T-helper 2 cell treated with Interferon-gamma antibody and Interleukin-4, amounts not matched to agents 100 ng/mL and 5 ng/mL, for 36 hours (primary cell): ENCODE results near the gene ZFR2. TPM values are rescaled to one million over a fixed set of nuclear protein-coding genes. Genes with fewer than 3 reads are reported as not detected.
"Not testable (repeated sequence)": the region's sequence is repeated elsewhere in the genome, so short reads cannot be mapped to it uniquely, and the experiment has no call there.

Source experiments
- intact Hi-C: fragments of 100-400 bp; cut with micrococcal nuclease; formaldehyde crosslinking; loops from one replicate; pipeline ENCODE4 v1.15.1; 2023
- total RNA-seq: library from RNA; stranded (reverse); gene quantifications from 2 replicates; pipeline ENCODE4 v1.2.3, GENCODE V29; 2022

The ZFR2 gene
- total RNA-seq, 1 donor from 2014 or later, result 0.30 TPM

DNA sequence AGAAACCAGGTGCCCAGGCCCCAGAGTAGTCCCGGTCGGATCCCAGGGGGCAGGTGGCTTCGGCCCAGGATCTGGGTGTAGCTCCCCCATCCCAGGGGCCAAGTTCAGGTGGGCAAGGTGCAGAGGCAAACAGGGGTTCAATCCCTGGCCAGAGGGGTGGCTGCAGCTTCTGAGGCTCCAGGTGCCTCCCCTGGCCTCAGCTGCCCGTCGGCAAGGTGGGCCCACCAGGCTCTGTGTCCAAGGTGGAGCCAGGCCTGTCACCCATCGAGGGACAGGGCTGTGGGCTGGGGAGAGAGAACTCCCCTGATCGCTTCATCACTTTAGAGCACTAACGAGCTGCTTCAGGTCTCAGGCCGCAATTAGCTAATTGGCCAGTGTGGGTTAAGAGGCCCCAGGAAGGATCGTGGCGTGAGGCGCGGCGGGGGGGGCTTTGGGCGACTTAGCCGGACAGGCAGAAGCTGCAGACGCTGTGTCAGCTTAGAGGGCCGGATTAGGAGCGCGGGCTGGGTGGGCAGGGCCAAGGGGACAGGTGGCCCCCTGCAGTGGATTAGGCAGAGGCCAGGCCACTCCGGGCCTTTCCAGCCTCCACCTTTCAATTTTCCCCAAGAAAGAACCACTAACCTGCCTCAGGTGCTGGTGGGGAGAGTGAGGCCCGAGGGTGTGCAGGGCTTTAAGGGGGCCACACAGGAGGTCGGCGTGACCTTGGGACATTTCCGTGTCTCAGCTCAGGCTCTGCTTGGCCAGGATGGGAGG, 94.0 kb downstream of the ZFR2 start:
- intact Hi-C loops, result no loop called here

DNA sequence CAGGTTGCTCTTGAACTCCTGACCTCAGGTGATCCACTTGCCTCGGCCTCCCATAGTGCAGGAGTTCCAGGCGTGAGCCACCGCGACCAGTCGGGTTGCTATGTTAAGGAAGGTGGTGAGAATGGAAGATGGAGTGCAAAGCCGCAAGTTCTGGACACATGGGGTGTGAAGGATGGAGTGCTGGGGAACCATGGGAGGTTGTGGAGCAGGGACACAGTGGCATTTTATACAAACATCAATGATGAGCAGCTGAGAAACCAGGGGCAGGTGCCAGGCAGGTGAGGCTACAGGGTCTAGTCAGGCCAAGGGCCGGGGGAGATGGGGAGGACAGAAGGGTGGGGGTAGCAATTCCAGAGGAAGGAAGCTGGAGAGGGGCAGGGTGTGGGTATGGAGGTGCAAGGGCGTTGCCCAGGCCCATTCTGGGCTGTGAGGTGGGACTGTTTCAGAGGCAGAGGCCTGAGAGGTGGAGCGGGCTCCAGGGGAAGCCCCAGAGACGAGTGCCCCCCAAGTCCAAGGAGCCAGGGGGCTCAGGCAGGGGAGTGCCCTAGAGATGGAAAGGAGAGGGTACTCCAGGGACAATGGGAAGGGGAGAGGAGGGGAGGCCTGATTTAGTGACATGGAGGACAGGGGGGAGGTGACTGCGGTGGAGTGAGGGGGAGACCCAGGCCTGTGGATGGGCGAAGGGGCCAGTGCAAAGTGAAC, 94.9 kb downstream of the ZFR2 start:
- intact Hi-C loops, result no loop called here

DNA sequence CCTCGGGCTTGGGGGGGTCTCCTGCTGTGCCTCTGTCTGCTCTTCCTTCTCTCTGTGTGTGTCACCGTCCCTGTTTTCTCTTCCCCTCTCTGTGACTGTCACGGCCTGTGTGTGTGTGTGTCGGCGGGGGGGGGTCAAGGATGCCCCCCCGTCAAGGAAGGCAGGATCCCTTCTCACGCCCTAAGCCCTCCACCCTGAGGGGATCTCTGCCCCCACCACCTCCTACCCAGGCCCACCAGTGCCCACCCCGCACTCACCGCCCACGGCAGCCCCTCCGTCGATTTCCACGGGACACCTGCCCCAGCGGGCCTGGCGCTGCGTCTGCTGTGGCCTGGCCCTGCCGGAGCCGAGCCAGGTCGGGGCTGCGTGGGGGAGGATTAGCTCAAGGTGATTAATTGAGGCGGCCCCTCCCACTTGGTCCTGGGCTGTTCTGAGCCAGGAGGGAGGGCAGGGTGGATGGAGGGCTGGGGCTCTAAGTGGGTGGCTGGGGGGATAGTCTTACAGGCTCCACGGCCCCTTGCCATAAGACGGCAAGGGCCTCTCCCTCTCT, 96.9 kb downstream of the ZFR2 start, which contains the start of gene RAX2:
RAX2 (minus strand) TSS at position 323 of the 550 bp plus-strand sequence. CDS start 486 bp downstream, outside the sequence.
- intact Hi-C loops, result no loop called here

DNA sequence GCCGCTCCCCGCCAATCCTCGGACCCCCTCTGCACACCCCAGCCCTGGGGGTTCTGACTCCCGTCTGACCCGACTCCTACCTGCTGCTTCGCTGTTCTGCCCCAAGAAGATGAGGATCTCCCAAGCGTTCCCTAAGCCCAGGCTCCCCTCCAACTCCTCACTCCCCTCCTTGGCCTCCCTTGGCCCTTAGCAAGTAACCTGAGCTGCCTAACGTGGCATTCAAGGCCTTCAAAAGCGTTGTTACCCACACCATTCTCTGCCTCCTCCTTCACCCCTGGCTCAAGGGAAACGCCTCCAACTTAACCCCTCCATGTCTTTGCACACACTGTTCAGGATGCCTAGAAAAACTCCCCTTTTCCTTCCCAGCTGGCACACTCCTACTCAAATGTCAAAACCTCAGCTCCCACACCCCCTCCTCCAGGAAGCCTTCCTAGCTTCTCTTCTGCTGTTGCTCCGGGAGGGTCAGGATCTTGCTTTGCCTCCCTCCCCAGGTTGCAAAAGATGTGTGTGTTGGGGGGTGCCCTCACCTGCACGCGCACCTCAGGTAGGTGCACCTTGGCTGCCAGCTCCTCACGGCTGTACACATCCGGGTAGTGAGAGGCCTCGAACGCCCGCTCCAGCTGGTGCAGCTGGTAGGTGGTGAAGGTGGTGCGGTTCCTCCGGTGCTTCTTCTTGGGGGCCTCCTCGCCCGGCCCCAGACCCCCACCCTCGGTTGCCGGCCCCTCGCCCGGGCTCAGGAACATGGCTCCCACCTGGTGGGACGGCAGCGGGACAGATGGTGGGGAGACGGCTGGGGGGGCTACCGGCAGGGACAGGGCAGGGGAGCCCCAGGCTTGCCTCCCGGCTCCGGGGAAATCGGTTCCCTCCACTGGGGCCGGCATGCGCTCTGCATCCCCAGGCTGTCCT, 97.6 kb downstream of the ZFR2 start:
- intact Hi-C loops, result no loop called here

DNA sequence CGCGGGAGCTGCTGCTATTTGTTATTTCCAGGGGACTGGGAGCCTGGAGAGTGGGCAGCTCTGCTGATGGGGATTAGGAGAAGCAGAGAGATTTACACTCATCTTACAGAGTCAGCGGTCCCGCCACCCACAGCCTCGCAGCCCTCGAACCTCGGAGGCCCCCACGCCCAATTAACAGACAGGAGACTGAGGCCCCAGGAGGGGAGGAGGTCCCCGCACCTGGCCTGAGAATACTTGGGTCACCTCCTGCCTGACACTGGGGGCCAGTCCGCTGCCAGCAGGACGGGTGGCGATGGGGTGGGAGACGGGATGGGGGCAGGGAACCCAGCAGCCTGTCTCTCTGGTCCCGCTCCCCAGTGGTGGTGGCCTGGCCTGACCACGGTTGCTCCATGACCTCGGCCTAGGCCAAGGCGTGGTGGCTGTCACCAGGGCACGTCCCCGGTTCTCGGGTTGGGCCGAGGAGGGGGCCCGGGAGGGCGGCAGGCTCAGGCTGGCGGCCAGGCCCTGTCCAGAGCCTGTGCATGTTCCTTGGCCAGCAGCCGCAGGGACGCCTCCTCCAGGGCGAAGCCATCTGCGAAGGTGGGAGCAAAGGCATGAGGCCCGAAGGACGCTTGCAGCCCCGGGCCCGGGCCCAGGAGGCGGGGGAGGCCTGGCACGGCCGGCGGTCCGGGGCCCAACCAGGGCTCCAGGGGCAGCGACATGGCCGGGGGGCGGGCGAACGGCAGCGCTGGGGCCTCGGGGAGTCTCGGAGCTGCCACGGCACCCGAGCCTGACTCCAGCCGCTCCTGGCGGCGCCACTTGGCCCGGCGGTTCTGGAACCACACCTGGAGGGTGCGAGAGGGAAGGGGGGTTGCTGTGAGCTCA, 98.5 kb downstream of the ZFR2 start:
- intact Hi-C loops, result no loop called here

DNA sequence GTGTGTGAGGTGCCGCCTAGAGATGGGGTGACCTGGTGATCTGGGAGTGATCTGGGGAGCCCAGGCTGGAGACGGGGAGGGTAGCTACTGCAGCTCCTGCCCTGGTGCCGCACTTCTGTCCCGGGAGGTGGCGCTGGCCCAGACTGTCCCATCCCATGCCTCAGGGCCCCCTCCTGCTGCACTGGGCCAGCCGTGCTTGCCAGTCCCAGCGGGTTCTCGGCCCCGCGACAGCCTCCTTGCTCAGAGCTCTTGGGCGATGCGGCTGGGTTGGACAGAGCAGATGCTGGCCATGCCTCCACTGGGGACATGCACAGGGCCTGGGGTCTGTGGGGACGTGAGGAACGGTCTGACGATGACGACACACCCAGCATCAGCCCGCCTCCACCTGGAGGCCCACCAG, 99.3 kb downstream of the ZFR2 start:
- intact Hi-C loops, result no loop called here

DNA sequence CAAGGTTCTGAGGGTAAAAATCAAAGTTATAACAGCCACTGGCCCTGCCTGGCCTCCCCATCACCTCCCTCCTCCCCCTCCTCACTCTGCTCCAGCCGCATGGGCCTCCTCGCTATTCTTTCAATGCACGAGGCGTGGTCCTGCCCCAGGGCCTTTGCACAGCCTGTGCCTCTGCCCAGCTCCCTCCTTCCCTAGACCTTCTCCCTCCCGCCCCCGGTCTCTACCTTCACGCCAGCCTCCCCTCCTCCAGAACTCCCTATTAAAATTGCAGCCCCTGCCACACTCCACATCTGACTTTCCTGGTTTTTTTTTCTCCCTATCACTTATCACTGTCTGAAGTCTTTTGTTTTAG, 100.1 kb downstream of the ZFR2 start:
- intact Hi-C loops, result no loop called here

DNA sequence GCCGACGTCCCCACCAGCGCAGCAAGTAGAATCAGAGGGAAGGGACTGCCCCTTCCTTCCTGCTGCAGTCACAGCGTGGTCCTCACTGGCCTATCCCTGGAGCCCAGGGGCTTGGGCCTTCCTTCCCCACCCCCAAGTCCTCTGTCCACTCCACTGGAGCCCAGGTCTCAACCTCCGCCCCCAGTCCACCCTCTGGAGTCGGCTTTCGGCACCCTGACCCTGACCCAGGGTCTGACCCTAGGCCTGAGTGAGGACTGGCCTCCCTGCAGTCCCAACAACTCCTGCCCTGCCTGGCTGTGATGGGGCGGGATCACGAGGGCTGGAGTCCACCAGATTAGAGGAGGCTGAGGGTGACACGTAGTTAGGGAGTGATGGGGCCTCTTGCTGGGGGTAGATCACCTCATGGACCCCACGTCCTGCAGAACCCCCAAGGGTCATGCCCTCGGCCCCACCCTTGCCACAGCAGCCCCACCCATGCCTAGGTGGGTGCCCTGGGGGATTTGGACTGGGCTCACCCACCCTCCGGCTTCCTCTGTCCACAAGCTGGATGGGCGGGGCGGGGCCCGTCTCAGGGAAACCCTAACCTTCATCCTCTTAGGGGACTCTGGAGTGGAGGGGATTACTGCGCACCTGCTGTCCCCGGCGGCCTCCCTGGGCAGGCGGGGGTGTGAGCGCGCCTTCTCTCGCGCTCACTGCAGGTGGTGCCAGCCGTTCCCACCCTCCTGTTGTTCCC, 100.7 kb downstream of the ZFR2 start:
- intact Hi-C loops, result no loop called here

DNA sequence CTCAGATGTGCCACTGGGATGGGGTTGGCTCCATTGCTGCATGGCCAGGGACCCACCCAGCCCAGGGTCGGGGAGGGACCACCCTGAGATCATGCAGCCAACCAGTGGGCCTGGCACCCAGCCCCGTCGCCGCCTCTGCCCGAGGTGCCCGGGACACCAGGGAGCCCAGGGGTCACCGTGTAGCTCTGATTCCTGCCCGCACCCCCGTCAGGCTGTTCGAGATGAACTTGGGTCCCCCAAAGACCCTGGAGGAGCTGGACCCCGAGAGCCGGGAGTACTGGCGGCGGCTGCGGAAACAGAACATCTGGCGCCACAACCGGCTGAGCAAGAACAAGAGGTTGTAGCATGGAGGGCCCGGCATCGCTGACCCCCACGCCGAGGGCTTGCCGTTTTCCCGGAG, 101.8 kb downstream of the ZFR2 start:
- intact Hi-C loops, result no loop called here

DNA sequence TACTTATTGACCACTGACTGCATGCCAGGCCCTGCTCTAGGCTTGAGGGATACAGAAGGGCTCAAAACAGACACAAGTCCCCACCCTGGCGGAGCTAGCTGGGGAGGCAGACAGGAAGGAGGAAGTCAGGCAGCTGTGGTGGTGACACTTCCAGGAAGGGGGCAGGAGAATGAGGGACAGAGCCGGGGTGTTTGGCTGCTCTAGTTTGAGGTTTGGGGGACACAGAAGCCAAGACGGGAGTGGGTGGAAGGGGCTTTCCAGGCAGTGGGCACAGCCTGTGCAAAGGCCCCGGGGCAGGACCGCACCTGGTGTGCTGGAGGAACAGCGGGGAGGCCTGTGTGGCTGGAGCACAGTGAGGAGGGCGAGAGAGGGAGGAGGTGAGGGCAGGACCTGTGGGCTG, 102.3 kb downstream of the ZFR2 start:
- intact Hi-C loops, result no loop called here

DNA sequence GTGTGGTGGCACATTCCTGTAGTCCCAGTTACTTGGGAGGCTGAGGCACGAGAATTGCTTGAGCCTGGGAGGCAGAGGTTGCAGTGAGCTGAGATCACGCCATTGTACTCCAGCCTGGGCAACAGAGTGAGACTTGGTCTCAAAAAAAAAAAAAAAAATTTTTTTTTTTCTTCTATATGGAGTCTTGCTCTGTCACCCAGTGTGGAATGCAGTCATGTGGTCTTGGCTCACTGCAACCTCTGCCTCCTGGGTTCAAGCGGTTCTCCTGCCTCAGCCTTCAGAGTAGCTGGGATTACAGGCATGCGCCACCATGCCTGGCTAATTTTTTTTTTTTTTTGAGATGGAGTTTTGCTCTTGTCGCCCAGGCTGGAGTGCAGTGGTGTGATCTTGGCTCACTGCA, 103.1 kb downstream of the ZFR2 start:
- intact Hi-C loops, result not testable (repeated sequence)

DNA sequence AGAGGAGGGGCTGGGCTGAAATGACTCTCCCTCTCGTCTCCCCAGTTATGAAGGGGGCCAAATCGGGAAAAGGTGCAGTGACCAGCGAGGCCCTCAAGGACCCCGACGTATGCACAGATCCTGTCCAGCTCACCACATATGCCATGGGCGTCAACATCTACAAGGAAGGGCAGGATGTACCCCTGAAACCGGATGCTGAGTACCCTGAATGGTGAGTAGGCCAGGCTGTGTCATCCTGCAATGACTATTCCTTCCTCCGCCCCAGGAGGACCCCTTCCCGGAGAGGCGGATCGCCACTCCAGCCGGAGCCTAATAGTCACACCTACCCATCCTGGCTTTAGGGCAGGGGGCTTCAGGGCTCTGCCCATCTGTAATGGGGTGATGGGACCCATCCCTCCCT, 103.7 kb downstream of the ZFR2 start:
- intact Hi-C loops, result no loop called here

DNA sequence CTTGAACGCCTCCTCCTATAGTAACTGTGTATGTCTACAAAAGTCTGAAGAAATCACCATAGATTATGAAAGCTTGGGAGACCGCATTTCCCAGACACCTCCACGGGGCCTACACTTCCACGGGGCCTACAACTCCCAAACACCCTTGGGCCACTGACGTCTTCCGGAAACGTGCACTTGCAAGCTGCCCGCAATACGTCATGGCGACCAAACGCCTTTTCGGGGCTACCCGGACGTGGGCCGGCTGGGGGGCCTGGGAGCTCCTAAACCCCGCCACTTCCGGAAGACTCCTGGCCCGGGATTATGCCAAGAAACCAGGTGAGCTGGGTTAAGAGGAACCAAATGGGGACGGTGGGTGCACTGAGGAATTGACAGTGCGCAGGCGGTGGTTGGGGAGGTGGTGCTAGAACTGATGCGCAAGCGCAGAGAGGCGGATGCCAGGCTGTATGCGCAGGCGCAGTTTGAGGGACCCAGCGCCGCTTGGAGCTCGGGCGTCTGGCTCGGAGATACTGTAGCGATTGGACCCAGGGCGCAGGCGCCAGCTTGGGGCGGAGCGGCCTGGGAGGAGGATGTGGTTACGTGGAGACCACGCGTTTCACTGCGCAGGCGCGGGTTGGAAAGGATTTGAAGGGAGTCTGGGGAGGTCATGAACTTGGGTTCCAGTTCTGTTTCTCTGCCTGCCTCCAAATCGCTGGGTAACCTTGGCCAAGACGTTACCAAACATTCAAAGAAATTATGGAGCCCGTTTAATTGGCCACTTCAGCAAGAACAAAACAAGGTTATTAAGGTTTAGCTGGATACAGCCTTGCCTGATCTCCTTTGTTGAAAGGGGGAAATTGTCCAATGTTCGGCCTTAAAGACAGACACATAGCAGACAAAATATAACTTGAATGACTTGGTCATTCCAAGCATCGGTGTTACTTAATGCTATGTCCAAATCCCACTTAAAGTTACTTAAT, 106.1 kb downstream of the ZFR2 start, which contains the start of gene MRPL54:
MRPL54 (plus strand) TSS at position 182 of the 959 bp plus-strand sequence; CDS start at position 201, 19 bp downstream.
- intact Hi-C loops, result loop anchor here (2.0 to 5.0 kb wide), 5 partner anchors 50 to 484 kb away; partner anchors contain the start of genes EEF2, PIP5K1C and YJU2

DNA sequence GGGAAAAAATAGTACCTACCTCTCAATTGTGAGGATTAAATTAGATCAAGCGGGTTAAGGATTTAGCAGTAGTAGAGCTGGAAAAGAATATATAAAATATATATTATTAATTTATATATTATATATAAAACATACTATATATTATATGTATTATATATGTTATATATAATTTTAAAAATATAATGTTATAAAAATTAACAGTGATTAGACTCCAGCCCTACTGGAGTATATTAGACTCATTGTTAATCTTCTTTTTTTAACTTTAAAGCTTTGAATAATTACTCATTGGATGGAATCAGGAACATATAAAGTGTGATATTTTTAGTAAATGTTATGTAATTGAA, 106.7 kb downstream of the ZFR2 start:
- intact Hi-C loops, result loop anchor here (2.0 to 5.0 kb wide), 5 partner anchors 51 to 485 kb away; partner anchors contain the start of genes EEF2, PIP5K1C and YJU2

DNA sequence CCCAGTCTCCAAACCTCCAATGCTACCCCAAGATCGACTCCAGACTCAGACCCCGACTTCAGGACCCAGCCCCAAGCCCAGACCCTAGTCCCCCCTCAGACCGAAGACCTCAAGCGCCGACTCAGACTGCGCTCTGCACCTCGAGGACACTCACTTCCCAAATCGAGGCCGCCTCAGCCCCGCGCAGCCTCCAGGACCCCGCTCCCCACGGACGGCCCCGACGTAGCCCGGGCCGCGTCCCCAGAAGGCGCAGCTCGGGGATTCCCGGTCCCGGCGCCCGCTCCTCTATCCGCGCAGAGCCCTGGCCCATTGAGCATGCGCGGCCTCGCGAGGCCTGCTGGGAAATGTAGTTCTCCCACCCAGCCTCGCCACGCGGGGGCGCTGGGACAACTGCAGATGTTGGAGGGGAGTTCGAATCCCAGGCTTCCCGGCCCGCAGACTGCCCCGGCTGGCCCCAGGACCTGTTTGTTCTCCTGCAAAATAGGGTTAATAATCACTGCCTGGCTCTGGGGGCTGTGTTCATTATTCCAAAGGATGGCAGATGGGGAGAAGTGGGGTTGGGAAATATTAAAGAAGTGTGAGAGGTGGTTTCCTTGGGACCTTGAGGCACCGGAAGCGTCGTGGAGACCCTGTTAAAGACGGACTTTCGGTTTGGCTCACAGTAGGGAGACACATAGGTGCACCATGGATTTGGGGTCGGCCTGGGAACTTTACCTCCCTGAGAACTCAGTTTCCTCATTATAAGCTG, 107.3 kb downstream of the ZFR2 start, which contains the start of gene APBA3:
APBA3 (minus strand) TSS at position 311 of the 748 bp plus-strand sequence. CDS start 1,428 bp downstream, outside the sequence.
- intact Hi-C loops, result loop anchor here (2.0 to 5.0 kb wide), 5 partner anchors 51 to 485 kb away; partner anchors contain the start of genes EEF2, PIP5K1C and YJU2

DNA sequence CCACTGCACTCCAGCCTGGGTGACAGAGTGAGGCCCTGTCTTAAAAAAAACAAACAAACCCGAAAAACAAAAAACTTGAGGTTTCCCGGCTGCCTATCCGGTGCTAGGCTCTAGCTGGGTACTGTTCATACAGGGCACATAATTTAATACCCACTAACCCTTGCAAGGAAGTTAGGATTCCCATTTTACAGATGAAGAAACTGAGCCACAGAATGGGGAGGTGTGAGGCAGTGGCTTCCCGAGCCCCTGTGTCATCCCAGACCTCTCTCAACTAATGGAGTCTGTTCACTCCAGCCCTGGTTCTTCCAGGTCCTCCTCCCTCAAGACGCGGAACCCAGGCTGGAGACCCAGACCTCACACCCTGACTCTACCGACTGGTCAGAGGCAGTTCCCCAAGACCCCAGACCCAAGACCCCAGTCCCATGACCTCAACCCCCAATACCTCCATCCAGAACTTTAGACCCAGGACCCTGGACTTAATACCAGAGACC, 107.9 kb downstream of the ZFR2 start:
- intact Hi-C loops, result loop anchor here (5.0 kb wide), 1 partner anchor 226 kb away; the partner anchor contains the start of gene EEF2
